HG03457 (cell line): ENCODE measurements around the gene DBNL.
A peak's percentile ranks its signal among the peaks of the same experiment; 100 is the strongest.

Experiments
- ATAC-seq: cut with Tn5 transposase; IDR thresholded peaks from one replicate; pipeline ENCODE4 v1.9.1; 2021; ENCODE audit warnings: moderate number of reproducible peaks; ENCODE audit not compliant: unreplicated experiment

DBNL gene

DNA sequence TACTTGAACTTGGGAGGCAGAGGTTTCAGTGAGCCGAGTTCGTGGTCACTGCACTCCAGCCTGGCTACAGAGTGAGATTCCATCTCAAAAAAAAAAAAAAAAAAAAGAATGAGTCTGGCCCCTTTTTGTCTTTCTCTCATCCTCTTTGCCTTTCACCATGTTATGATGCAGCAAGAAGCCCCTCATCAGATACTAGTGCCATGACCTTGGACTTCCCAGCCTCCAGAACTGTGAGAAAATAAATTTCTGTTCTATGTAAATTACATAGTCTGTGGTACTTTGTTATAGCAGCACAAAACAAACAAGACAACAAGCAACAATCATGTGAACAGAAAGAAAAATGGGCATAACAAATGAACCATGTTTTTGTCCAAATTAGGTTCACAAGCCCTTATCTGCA is 2.3 kb upstream of the DBNL start:
- no peak for ATAC-seq

GRCh38 chr7:44043902-44044301 is 600 bp upstream of the DBNL start:
- ATAC-seq: no peak

GRCh38 chr7:44045226-44046014 is 918 bp downstream of the DBNL start:
- no peak for ATAC-seq

DNA sequence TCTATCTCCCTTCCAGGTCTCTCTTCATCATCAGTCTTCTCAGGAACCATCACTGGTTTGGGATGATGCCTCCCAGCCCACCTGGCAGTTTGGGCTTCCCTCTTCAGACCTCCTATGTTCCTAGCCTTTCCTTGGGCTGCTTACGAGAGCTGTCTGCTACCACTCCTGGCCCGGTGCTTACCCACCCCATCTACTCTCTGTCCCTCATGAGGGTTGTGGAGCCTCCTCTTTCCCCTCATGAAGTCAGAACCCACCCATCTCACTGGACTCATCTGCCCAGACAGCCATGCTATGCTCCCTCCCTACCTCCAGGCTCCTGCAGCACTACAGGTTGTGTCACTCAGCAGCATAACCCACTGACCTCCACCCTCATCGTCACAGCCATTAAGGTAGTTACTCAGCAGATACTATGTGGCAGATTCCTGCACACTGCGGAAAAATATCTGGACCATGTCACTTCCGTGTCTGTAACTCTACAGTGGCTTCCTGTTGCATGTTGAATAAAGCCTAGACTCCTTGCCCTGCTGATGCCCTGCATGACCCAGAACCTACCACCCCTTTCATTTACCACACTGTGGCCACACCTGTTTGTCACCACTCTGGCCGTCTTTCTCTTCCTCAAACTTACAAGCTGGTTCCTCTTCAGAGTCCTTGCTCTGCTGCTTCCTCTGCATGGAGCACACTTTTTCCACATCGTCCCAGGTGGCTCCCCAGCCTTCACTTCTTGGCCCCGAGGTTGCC is 2.0 kb downstream of the DBNL start:
- peak; percentile 49 for ATAC-seq

- no peak for ATAC-seq
Observed at GRCh38 chr7:44048031-44048795, 3.7 kb downstream of the DBNL start.

DNA sequence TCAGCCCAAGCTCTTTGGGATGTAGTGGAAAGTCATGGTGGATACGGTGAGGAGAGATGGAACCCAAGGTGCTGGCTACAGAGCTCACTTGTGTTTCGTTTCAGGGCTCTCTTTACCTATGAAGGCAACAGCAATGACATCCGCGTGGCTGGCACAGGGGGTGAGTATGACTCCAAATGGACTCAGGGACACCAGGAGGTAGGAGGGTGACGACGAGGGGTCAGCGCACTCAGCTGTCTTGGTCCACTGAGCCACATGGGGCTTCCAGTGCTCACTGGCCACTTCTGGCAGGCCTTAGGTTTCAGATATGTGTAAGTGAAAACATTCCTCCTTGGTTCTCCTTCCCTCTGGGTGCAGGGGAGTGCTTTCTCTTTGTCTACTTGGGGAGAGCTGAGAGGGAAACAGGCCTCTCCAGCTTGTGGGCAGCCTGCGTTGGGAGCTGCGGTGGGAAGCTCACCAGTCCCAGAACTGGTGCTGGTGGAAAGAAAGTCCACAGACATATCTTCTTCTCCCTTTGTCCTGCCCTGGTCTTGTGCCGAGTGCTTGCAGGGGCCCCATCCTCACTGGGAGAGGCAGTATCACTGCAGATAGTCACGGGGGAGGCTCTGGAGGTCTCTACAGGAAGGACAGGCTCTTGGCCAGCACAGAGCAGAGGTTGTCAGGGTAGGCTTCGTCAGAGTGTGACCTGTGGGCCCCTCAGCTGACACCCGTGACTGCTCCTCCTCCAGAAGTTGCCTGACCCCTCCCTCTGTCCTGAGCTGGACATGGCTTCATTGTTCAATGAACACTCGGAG is 5.8 kb downstream of the DBNL start:
- no peak for ATAC-seq

GRCh38 chr7:44050915-44051560 is 6.5 kb downstream of the DBNL start:
- ATAC-seq: no peak

- ATAC-seq: no peak
Observed at GRCh38 chr7:44051611-44052220, 7.2 kb downstream of the DBNL start.

DNA sequence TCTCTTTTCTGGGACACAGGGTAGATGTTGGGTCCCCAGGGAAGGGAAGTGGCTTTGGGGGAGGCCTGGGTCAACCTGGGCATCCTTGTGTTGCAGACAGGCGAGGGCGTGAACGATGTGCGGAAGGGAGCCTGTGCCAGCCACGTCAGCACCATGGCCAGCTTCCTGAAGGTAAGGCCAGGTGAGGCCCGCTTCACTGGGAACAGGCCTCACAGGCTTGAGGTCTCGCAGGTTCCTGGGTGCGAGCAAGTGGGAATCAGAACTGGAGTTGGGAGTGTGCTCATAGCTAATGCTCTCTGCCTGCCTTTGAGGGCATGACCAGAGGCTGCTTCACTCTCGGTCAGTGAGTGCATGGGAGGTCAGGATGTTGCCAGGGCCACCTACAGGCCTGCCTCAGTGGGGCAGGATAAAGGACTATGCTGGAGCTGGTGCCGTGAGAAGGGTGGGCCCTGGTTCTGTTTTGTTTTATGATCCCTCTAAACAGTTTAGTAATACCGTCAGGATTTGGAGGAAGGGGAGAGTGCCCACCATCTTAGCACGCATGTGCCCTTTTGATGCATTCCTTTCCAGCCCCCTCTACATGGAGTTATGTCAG is 8.4 kb downstream of the DBNL start:
- ATAC-seq: no peak

DNA sequence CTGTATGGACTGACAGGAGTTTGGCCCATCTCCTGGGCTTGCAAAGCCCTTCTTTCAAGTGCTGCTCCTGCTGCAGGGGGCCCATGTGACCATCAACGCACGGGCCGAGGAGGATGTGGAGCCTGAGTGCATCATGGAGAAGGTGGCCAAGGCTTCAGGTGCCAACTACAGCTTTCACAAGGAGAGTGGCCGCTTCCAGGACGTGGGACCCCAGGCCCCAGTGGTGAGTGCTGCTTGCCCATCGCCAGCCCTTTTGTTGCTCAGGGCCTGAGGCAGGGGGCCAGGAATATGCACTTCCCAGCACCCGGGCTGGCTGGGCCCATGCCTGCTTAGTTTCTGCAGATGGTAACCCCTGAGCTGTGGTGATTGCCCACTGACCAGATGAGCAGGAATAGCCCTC is 12.2 kb downstream of the DBNL start:
- ATAC-seq: no peak

DNA sequence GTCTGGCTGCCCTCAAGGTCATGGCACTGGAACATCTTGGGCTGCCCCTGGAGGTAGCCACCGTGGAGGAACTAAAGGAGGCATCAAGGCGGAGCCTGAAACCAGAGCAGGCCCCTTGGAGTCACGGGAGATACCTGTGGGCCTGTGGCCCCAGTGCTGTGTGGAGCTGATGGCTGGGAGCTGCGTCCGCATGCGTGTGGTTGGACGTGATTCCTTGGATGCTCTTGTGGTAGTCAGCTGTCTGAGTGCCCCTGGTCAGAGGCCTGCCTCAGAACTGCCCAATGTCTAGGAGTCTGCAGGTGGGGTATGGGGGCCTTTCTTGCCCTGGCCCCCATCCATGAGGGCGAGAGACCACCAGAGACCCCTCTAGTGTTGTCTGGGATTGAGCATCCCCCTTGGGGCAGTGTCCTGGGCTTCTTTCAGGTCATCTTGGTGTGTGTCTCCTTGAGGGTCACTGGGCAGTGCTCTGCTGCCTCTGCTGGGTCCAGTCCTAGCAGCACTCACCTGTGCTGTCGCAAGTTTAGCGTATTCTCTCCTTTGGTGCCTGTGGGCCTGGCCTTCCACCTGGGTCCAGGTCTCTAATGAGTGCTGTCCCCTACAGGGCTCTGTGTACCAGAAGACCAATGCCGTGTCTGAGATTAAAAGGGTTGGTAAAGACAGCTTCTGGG is 12.8 kb downstream of the DBNL start:
- ATAC-seq: no peak

DNA sequence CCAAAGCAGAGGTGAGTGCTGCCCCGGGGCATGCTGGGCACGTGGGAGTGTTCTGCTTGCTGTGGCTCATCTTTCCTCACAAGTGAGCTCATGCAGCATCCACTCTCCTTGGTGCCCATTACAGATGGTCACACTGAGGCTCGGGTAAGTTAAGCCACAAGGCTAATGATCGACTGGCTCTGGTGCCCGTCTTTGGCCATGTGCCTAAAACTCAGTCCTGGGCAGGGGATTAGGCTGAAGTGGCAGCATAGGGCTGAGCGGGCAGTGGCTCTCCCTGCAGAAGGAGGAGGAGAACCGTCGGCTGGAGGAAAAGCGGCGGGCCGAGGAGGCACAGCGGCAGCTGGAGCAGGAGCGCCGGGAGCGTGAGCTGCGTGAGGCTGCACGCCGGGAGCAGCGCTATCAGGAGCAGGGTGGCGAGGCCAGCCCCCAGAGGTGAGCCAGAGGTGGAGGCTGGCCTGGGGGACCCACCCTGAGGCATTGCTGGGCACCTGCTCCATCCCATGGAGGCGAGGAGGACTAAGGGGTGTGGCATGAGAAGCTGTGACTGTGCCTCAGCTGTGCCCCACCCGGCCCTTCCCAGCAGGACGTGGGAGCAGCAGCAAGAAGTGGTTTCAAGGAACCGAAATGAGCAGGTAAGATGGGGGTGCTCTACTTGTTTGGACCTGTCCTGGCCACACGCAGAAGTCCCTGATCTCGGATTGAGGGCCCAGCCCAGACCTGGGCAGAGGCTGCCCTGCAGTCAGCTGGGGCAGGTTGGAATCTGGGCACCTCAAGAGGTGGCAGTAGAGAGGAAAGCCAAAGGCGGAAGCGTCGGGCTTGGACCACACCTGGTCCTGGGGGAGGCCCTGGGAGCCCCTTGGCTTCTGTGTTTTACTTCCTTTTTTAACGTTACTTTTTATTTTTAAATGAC is 13.6 kb downstream of the DBNL start:
- ATAC-seq: no peak

DNA sequence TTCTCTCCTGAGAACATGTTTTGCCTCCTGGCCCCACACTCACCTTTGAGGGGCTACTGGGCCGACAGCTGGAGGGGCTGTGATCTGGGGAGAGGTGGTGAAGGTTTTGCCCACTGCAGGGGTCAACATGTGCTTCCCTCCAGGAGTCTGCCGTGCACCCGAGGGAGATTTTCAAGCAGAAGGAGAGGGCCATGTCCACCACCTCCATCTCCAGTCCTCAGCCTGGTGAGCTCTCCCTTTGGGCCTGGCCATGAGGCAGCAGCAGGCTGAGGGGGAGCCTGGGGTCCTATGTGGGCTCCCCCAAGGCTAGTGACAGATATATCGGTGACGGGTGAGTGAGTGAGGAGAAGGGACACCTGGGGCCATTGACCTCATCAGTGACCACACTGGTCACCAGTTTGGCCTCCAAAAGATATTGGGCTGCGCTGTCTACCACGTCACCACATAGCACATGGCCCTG is 14.3 kb downstream of the DBNL start:
- ATAC-seq: no peak

- no peak for ATAC-seq
Observed at GRCh38 chr7:44059219-44060090, 15.0 kb downstream of the DBNL start.

- ATAC-seq: no peak
Observed at GRCh38 chr7:44060091-44060947, 15.8 kb downstream of the DBNL start.
